Measurements from ENCODE around the gene GOLGA6B. TPM values are rescaled to one million over a fixed set of nuclear protein-coding genes. Genes with fewer than 3 reads are reported as not detected.

Gene GOLGA6B
- total RNA-seq, 1 experiment from 2014 or later: 1.9 TPM

DNA sequence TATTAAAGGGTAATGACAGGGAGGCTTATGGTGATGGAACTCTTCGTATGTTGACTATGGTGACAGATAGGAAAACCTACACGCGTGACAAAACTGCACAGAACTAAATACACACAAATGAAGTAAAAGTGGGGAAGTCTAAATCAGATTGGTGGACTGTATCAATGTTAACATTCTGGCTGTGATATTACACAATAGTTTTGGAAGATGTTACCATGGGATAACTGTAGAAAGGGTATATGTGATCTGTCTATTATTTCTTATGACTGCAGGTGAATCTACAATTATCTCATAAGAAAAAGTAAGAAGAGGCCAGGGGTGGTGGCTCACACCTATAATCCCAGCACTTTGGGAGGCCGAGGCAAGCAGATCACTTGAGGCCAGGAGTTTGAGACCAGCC, 22.3 kb downstream of the GOLGA6B start (continued):
- TF ChIP-seq E2F4 (CRISPR knock-in tag; IDR thresholded peaks at IDR 0.05; ENCODE audit: borderline replicate concordance, low read depth) (no peak), NFATC4 (CRISPR knock-in tag; IDR thresholded peaks at IDR 0.05) (no peak), GTF2I (CRISPR knock-in tag; conservative IDR thresholded peaks at IDR 0.05) (no peak), JAZF1 (CRISPR knock-in tag; IDR thresholded peaks at IDR 0.05) (no peak), MYBL2 (CRISPR knock-in tag; IDR thresholded peaks at IDR 0.05) (no peak), CTCF (IDR thresholded peaks at IDR 0.05) (no peak), MLX (CRISPR knock-in tag; IDR thresholded peaks at IDR 0.05) (no peak)
- TF ChIP-seq, protein P1, sequence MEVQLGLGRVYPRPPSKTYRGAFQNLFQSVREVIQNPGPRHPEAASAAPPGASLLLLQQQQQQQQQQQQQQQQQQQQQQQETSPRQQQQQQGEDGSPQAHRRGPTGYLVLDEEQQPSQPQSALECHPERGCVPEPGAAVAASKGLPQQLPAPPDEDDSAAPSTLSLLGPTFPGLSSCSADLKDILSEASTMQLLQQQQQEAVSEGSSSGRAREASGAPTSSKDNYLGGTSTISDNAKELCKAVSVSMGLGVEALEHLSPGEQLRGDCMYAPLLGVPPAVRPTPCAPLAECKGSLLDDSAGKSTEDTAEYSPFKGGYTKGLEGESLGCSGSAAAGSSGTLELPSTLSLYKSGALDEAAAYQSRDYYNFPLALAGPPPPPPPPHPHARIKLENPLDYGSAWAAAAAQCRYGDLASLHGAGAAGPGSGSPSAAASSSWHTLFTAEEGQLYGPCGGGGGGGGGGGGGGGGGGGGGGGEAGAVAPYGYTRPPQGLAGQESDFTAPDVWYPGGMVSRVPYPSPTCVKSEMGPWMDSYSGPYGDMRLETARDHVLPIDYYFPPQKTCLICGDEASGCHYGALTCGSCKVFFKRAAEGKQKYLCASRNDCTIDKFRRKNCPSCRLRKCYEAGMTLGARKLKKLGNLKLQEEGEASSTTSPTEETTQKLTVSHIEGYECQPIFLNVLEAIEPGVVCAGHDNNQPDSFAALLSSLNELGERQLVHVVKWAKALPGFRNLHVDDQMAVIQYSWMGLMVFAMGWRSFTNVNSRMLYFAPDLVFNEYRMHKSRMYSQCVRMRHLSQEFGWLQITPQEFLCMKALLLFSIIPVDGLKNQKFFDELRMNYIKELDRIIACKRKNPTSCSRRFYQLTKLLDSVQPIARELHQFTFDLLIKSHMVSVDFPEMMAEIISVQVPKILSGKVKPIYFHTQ (CRISPR knock-in tag; IDR thresholded peaks at IDR 0.05): no peak
- TF ChIP-seq, protein P2, sequence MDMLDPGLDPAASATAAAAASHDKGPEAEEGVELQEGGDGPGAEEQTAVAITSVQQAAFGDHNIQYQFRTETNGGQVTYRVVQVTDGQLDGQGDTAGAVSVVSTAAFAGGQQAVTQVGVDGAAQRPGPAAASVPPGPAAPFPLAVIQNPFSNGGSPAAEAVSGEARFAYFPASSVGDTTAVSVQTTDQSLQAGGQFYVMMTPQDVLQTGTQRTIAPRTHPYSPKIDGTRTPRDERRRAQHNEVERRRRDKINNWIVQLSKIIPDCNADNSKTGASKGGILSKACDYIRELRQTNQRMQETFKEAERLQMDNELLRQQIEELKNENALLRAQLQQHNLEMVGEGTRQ (CRISPR knock-in tag; IDR thresholded peaks at IDR 0.05): no peak
- TF ChIP-seq, protein P3, sequence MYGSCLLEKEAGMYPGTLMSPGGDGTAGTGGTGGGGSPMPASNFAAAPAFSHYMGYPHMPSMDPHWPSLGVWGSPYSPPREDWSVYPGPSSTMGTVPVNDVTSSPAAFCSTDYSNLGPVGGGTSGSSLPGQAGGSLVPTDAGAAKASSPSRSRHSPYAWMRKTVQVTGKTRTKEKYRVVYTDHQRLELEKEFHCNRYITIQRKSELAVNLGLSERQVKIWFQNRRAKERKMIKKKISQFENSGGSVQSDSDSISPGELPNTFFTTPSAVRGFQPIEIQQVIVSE (CRISPR knock-in tag; IDR thresholded peaks at IDR 0.05; ENCODE audit: borderline replicate concordance): no peak

DNA sequence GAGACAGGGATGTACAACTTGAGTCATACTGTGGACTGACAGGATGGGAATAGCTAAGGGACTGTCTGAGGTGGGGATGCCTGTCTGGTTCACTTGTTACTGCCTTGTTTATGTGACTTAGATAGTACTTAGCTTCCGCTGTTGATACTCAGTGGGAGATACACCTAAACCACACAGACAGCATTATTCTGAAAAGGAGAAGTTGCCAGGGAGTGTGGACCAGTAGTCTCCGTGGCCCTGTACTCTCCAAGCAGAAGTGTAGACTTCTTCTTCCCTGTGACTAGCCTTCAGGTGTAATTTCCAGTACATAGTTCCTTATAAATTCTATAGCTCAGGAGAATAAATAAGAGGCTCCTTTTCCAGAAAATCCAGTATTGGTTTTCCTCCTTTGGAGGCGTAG, 26.4 kb downstream of the GOLGA6B start:
- H3K4me1 Mint-ChIP-seq: peaks cover 14% of the 10 kb centered on the region
- no peak overlapping the region for H3K4me3 Mint-ChIP-seq
- TF ChIP-seq CREM (CRISPR knock-in tag; IDR thresholded peaks at IDR 0.05): no peak
- TF ChIP-seq, protein P4, sequence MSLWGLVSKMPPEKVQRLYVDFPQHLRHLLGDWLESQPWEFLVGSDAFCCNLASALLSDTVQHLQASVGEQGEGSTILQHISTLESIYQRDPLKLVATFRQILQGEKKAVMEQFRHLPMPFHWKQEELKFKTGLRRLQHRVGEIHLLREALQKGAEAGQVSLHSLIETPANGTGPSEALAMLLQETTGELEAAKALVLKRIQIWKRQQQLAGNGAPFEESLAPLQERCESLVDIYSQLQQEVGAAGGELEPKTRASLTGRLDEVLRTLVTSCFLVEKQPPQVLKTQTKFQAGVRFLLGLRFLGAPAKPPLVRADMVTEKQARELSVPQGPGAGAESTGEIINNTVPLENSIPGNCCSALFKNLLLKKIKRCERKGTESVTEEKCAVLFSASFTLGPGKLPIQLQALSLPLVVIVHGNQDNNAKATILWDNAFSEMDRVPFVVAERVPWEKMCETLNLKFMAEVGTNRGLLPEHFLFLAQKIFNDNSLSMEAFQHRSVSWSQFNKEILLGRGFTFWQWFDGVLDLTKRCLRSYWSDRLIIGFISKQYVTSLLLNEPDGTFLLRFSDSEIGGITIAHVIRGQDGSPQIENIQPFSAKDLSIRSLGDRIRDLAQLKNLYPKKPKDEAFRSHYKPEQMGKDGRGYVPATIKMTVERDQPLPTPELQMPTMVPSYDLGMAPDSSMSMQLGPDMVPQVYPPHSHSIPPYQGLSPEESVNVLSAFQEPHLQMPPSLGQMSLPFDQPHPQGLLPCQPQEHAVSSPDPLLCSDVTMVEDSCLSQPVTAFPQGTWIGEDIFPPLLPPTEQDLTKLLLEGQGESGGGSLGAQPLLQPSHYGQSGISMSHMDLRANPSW (CRISPR knock-in tag; conservative IDR thresholded peaks at IDR 0.05; ENCODE audit: low read depth): no peak
- TF ChIP-seq ZNF671 (CRISPR knock-in tag; IDR thresholded peaks at IDR 0.05): no peak
- no peak for TF ChIP-seq ESRRA (CRISPR knock-in tag; IDR thresholded peaks at IDR 0.05; ENCODE audit: borderline replicate concordance)
- TF ChIP-seq, protein P5, sequence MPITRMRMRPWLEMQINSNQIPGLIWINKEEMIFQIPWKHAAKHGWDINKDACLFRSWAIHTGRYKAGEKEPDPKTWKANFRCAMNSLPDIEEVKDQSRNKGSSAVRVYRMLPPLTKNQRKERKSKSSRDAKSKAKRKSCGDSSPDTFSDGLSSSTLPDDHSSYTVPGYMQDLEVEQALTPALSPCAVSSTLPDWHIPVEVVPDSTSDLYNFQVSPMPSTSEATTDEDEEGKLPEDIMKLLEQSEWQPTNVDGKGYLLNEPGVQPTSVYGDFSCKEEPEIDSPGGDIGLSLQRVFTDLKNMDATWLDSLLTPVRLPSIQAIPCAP (CRISPR knock-in tag; IDR thresholded peaks at IDR 0.05): no peak
- TF ChIP-seq SMAD4 (CRISPR knock-in tag; IDR thresholded peaks at IDR 0.05): no peak
- POLR2A ChIA-PET: no interaction called here
- no peaks in the 10 kb centered on the region for H3K36me3 Mint-ChIP-seq
- DNase-seq (ENCODE audit: low spot score) (no peak), ATAC-seq (no peak)
- no peaks in the 10 kb centered on the region; the same call in 1 of the 2 replicates for H3K27me3 Mint-ChIP-seq (ENCODE audit: low read depth)
- CTCF ChIA-PET: interaction anchor here (1.5 to 4.9 kb wide), 2 partner anchors 10 to 41 kb away, joined by 4 to 26 read pairs; no protein-coding TSS in a partner anchor
- no peaks in the 10 kb centered on the region for H3K9me3 Mint-ChIP-seq
- H3K27ac Mint-ChIP-seq: no peak overlapping the region
